ENCODE data around the gene KATNB1.
"Not testable (repeated sequence)": the region's sequence is repeated elsewhere in the genome, so short reads cannot be mapped to it uniquely, and the experiment has no call there.

KATNB1 gene

DNA sequence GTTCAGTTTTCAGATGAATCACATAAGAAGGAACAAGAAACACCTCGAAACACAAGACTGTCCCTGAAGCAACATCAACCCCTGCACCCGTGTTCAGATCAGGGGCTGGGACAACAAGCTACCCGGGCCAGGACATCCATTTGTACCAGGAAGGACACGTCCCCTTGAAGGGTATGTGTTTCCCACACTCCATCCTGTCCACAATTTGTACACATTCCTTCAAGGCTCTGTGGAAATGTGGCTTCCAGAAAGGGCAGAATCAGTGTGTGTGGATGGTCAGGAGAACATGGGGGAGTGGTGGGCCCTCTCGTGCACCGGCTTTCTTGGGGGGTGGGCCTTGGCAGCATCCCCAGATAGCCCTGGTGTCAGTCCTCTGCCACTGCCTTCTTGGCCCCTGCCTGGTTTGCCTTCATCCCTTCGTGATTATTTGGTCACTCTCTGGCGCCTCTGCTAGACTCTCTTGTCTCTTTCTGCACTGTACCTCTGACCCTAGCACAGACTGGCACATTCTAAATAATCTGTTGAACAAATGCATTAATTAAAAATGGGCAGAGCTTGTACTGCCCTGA is 56.4 kb downstream of the KATNB1 start:
- DNase-seq (ENCODE audit: low read depth) = no peak

DNA sequence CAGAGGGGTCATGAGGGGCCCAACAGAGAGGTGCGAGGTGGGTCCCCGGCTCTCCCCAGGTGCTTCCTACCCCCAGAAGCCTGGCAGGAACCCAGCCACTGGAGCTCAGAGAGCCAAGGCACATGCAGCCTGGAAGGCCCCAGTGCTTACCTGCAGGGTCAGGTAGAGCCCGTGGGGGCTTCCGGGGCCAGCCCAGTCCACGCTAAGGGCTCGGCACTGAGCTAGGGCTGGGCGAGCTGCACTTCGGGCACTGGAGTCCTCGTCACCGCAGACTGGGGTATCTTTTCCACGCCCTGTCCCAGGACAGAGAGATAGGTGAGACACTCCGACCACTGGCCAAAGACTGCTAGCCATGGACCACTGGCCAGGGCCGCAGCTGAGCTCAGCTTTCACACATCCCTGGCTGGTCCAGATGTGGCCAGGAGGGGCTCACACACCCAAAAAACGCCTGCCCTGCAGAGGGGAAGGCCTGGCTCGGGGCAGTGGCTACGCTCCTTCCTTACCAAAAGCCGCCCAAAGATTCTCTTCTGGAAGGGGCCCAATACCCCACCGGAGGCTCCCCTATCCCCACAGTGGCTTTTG is 59.4 kb downstream of the KATNB1 start:
- no peak for DNase-seq (ENCODE audit: low read depth)

DNA sequence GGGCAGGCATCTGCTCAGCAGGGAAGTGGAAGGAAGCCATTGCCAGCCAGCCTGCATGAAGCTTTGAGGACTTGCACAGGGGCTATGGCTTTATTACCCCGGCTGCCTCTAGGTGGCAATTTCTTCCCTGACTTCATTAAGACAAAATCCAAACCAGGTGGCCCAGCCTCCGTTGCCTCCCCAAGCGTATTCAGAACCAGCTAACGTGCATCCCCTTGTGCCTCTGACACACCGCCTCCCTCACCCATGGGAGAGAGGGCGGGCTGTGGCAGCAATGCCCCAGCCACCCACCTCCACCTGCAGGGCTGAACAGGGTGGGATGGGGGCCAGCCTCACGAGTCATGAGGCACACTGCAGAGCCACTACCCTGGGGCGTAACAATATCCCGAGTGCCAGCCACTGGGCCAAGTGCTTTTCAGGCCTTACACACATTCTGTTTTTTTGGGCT is 59.9 kb downstream of the KATNB1 start:
- DNase-seq (ENCODE audit: low read depth) = no peak

DNA sequence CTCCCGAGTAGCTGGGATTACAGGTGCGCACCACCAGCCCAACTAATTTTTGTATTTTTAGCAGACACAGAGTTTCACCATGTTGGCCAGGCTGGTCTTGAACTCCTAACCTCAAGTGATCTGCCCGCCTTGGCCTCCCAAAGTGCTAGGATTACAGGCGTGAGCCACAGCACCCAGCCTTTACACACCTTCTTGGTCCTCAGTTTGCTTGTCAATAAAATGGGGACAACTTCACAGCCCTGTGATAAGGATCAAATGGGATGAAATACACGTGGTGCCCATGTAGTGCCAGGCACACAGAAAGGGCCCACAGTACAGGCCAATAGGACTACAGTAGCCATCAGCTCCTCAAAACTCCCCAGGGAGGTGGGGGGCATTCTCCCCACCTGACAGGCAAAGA is 60.4 kb downstream of the KATNB1 start:
- not testable (repeated sequence) for DNase-seq (ENCODE audit: low read depth)

DNA sequence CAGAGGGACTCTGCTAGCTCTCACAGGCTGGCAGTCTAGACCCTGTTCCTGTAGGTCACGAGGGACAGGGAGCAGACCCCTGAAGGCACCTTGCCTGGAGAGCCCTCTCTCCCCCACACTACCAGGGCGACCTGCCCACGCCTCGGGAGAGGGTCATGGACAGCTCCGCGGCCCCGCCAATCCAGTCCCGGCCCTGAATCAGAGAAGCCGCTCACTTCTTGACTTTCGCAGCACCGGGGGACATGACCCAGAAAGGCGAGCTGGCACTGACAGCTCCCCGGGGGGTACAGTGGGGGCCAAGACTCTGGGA is 61.6 kb downstream of the KATNB1 start:
- DNase-seq (ENCODE audit: low read depth) = no peak

DNA sequence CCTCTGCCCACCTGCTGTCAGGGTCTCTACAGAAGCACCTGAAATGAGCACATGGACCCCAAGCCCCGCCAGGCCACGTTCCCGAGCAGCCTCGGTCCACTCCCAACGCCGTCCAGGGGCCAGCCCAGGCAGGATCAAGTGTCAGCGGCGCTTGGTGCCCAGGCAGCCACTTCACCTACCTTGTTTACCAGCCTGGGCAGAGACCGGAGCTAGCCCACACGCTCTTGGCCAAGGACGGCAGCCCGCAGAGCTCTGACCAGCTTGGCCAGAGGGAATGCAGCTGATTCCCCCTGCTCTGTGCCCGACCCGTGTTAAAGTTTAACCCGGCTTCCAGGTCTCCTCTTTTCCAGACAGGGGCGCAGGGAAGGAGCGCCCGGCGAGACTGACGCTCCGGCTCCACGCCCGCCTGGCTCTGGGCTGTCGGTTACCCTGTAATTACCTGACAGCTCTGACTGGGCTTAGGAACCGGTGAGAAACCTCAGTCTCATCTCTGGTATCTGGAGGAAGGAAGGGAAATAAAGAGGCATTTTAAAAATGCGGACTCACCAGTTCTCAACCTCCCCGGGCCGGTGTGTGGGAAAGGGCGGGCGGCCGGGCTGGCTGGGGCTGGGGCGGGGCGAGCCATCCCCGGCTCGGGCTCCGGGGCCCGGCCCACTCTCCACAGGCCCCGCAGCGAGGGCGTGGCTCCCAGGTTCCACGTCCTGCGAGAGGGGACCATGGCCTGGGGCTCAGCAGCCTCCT is 62.1 kb downstream of the KATNB1 start:
- DNase-seq (ENCODE audit: low read depth) = no peak

DNA sequence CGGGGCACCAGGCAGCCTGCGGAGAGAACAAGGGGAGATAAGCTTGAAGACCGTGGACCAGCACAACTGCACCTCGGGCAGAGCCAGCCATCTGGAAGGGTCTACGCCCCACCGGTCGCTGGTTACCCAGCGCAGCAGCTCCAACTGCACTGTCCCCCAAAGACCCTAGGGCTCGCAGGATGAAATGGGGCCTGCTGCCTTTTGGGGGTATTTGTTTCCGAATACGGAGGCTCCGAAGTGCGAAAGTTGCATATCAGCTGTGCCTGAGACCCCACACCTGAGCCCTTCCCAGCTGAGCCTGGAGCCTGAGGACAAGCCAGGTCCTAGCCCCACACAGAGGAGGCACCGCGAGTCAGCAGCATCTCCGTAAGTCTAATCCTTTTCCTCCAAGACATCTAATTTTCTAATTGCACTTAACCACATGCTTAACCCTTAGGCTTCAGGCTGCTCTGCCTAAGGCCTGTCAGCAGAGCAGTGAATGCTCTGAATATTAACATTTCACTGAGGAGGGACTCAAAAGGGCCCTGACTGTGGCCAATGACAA is 62.8 kb downstream of the KATNB1 start:
- DNase-seq (ENCODE audit: low read depth) = no peak

DNA sequence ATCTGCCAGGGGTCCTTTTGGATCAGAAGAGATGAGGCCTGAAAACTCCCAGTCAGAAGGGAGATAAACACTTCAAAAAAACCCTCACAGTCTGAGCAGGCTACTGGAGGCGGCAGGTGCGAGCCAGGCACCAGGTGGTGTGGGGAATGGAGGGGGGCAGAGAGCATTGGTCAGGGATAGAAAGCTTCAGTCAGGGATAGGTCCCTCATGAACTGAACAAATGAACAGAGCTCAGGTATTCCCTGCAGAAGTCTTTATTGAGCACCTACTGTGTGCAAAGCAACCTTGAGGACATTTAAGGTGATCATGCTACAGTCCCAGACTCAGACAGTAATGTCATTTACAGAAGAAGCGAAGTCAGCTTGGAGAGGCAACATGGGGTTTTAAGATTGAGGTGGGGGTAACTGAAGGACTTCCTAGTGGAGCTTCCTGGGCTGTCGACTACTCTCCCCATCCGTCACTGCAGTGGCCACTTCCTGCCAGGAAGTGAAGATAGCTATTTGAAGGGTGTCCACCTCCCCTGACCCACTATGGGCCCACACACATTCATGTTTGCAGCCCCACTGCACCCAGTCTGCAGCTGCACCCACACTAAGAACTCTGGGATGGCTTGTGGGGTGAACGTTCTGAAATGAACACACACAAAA is 63.5 kb downstream of the KATNB1 start:
- no peak for DNase-seq (ENCODE audit: low read depth)

DNA sequence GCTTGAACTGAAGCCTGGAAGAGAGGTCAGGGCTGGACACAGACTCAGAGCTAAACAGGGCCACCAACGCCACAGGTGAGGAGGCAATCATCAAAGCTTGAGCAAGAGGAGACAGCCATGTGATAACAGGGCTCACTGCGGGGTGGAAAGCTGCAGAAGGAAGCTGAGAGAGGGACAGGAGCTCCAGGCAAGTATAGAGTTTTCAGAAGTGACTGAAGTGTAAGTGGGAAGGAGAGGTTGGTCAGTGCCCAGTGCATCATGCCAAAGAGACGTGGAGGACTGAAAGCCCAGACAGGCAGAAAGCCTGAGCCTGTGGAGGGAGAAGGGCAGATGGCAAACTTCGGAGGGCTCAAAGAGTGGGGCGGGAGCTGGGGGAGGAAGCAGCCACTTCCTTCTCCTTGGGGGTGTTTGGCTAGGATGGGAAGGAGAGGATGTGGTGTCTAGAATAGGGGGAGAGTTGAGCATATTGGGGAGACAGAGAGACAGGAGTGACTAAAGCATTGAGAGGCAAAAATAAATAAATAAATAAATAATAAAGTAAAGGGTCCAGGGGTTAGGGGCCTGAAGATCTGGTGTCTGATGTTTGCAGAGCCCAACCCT is 64.1 kb downstream of the KATNB1 start:
- DNase-seq (ENCODE audit: low read depth) = no peak

DNA sequence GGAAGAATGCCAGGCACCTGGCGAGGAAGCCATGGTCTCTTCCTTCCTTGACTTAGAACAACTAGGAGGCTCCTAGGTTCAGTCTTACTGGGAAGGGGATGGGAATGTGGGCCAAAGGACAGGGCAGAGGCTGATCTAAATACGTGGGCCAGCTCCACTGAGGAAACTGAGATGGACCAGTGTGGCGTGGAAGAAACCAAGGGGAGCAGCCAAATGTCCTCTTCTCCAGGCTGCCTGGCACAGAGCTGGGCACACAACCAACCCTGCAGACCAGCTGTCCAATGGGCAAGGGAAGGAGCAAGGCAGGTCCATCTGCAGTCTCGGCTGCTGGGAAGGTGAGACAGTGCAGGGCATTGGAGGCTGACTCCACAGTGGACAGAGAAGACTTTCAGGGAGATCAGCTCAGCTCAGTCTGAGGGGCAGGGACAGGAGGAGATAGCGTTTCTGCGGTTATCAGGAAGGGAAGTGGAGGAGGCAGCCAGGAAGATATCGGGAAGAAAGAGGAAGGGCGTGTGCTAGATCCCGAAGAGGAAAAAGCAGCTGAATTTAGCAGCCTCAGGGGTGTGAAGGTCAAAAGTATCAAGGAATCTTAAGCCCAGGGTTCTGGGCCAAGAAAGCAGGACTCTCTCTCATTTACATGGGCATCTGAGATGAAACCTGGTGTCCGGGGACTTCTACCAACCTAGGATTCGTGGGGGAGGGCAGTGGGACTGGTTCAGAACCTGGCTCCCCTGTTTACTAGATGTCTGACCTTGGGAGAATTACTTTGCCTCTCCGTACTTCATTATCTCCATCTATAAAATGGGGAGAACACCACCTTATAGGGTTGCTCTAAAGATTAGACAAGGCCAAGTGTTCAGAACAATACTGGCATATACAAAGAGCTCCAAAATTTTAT is 64.9 kb downstream of the KATNB1 start:
- DNase-seq (ENCODE audit: low read depth) = no peak

DNA sequence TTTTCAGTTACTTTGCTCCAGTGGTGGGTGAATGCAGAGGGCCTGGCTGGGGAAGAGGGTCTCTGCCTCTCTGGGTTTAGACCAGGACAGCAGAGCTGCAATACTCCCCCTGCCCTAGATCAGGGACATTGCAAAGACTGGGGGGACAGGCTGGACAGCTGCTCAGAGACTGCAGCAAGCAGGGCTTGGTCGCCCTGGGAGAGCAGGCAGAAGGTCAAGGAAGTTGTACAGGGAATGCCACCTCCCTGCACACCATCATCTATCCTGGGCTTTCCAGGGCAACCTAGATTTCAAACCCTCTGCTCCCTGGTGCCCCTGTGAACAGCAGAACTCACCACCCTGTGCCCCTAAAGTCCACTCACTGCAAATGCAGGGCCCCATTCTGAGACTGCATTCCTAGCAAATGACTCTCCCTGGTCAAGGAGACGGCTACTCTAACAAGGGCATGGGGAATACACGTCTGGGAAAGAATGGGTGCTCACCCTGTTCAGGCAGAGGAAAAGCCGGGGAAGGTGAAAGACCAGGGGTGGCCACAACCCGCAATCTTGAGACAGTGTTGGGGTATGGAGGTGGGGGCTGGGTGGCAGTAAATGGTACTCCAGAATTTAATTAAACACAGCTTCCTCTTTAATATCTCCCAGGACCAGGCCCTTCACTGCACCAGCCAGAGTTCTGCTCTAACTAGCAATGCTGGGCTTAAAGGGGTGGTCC is 65.7 kb downstream of the KATNB1 start:
- no peak for DNase-seq (ENCODE audit: low read depth)

DNA sequence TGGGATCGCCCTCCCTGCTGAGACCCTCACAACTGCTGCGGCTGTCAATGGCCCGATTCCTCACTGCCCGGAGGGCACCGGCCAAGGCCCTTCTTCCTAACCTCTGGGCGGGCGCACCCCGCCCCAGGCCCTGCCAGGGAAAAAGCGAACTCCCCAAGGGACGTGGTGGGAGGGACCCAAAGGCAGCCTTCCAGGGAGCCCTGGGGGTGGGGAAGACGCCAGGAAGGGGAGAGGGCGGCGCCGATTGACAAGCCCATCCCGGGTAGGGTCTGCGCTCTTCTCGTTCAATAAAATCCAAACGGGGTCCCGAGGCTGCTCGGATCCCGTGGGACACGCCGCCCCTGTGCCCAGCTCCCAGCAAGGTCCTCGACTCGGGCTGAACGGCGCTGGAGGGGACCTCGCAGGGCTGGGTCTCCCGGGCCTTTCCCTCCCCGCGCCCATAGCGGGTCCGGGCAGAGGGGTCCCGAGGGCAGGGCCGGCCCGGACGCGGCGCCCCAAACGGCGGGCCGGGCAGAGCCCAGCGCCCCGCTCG is 66.3 kb downstream of the KATNB1 start:
- no peak for DNase-seq (ENCODE audit: low read depth)

DNA sequence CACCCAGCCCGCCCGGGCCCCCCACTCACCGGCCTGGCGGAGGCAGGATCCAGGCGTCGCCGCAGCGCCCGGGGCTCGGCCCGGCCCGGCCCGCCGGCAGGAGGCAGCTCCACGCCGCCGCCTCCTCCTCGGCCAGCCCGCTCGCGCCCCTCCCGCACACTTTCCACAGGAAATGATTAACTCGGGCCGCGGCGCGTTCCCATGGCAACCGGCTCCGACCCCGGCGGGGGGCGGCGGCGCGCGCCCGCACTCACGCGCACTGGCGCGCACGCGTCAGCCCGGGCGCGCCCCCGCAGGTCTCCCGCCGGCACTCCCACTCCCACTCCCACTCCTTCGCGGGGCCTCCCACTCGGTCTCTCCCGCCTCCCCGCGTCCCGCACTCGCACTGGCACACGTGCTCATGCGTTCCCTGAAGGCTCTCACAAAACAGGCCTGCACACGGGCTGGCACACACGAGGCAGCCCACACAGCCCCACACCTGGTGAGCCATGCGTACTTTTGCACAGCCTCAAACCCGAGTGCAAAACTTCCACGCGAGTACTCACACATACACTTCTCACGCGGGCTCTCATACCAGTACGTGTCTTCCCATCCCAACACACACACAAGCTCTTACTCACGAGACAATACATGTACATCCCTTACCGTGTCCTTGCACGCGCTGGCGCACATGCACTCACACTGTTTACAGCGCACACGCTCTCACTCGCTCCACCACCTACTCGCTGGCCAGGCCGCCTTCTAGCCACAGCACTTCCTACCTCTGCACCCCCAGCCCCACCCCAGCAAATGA is 67.0 kb downstream of the KATNB1 start, which contains the start of gene KIFC3:
Gene KIFC3 (minus strand): TSS at position 151 of the 793 bp plus-strand sequence. CDS start 4,248 bp downstream, outside the sequence.
- DNase-seq (ENCODE audit: low read depth) = peak; percentile 70

DNA sequence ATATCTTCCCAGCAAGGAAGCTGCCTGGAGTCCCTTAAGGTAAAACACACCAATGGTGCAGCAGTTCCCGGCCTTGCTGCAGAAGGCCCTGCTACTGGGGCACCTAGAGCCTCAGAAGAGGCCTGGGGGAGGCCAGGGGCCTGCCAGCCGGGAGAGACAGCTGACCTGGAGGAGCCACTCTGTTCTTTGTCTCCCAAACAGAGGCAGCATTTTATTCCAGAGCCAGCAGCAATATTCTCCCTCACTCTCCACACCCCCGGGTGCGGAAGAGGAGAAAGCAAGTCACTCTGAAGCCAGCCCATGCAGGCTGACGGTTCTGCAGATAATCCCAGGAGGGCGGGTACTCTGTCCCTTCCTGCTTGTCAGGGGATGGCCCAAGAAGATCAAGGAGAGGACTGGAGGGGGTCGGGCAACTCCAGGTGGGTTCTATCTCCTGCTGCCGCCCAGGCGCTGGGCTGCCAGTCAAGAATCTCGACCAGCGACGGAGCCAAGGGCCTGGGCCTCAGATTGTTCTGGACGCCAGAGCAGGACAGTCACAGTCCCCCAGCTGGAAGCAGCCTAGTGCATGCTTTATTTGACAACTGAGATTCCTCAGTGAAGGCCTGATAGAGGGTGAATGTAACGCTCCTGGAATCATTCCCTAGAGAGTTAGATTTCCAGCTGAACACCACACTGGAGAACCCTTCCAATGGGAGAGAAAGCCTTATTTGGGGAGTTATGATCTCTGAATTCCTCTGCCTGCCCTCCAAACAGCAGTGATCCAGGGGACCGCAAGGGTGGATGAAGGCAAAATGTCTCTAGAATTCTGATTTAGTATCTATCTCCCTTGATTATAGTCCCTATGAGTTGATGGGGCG is 67.8 kb downstream of the KATNB1 start:
- DNase-seq (ENCODE audit: low read depth) = no peak

DNA sequence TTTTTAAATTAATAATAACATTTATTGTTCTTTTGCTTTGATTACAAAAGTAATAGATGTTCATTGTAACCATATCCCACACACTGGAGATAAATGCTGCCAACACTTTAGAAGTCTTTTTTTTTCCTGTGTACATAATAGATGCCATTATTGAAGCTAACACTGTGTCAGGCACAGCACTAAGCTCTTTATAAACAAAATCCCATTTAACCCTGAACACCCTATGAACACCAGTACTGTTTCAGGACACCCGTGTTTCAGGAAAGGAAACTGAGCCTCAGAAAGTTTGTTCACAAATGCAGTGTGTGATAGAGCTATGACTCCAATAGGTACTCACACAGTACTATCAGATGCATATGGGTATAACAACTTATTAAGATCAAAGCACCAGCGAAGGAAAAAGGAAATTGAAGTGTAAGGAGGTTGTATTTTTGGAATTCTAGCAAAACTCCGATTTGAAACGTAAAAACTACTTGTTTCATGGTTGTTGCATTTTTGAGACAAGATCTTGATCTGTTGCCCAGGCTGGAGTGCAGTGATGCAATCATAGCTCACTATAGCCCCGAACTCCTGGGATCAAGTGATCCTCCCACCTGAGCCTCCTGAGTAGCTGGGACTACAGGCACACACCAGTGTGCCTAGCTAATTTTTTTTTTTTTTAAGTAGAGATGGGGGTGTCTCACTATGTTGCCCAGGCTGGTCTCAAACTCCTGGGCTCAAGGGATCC is 68.7 kb downstream of the KATNB1 start:
- DNase-seq (ENCODE audit: low read depth) = no peak

DNA sequence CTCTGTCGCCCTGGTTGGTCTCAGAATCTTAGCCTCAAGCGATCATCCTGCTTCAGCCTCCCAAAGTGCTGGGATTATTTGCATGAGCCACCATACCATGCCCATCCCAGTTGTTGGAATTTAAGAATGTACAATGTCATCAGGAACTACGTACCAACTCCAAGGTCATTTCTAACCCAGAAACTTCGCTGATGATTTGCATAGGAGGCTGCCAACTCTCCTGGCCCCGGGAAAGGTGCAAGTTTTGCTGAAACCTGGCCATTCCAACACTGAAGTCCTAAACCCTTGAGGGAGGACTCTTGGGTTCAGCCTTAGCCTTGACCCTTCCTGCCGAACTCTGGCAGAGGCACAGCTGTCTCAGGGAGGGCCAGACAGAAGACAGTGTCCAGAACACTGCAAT is 69.6 kb downstream of the KATNB1 start:
- DNase-seq (ENCODE audit: low read depth) = no peak
